IMR-90 (cell line): ENCODE measurements around the gene PARD3. TPM values are rescaled to one million over a fixed set of nuclear protein-coding genes. Genes with fewer than 3 reads are reported as not detected.

Source experiments
- ATAC-seq: fragments of 200-7000 bp; cut with Tn5 transposase; 2 replicates; pipeline ENCODE4 v1.9.1; 2020; ENCODE audit warnings: low read depth, mild to moderate bottlenecking, moderate library complexity
- BruUV-seq: library from RNA; stranded (reverse); fragments of 400-500 nt; replicated peaks from 2 replicates; lab custom pipeline; 2021; lab: Mats Ljungman, UMichigan
- CTCF ChIA-PET: fragments of 300-600 bp; formaldehyde crosslinking; extraction: SDS; loops from one replicate; lab custom pipeline; 2021; ENCODE audit warnings: antibody characterized with exemption; lab: Yijun Ruan, JAX
- POLR2A ChIA-PET: fragments of 300-600 bp; sonication (Branson Sonifier 250); formaldehyde crosslinking; loops from one replicate; lab custom pipeline; 2022; ENCODE audit warnings: antibody characterized with exemption; ENCODE audit not compliant: unreplicated experiment; lab: Charles Lee
- DNase-seq: peaks from one replicate; pipeline ENCODE4 v3.0.0; 2013
- H2AFZ ChIP-seq: replicated peaks from 2 replicates; pipeline ENCODE3; 2013; ENCODE audit warnings: low read length, mild to moderate bottlenecking; ENCODE audit not compliant: poor library complexity
- H2AK5ac ChIP-seq: 2 replicates; pipeline ENCODE4 v1.6.1; 2013; ENCODE audit warnings: low read depth, low read length, inconsistent platforms
- H2AK9ac ChIP-seq: replicated peaks from 2 replicates; pipeline ENCODE3; 2013; ENCODE audit warnings: mild to moderate bottlenecking, low read depth, low read length, moderate library complexity; ENCODE audit not compliant: poor library complexity
- H2BK120ac ChIP-seq: 2 replicates; pipeline ENCODE4 v1.6.1; 2013; ENCODE audit warnings: low read depth, low read length, inconsistent platforms
- H2BK15ac ChIP-seq: 3 replicates; pipeline ENCODE4 v1.6.1; 2013; ENCODE audit warnings: low read depth, low read length, inconsistent platforms
- H2BK20ac ChIP-seq: 2 replicates; pipeline ENCODE4 v1.6.1; 2013; ENCODE audit warnings: low read depth, mild to moderate bottlenecking, inconsistent platforms, low read length, moderate library complexity
- H2BK5ac ChIP-seq: 2 replicates; pipeline ENCODE4 v1.6.1; 2013; ENCODE audit warnings: mild to moderate bottlenecking, low read depth, low read length, inconsistent platforms; ENCODE audit not compliant: poor library complexity, severe bottlenecking
- H3K14ac ChIP-seq: replicated peaks from 2 replicates; pipeline ENCODE4 v1.6.1; 2013; ENCODE audit warnings: low read depth, low read length, inconsistent platforms
- H3K18ac ChIP-seq: 2 replicates; pipeline ENCODE4 v1.6.1; 2013; ENCODE audit warnings: low read depth, low read length, control low read depth
- H3K23ac ChIP-seq: 2 replicates; pipeline ENCODE4 v1.6.1; 2013; ENCODE audit warnings: low read depth, low read length, inconsistent platforms
- H3K27ac ChIP-seq: 2 replicates; pipeline ENCODE4 v1.5.1; 2013; ENCODE audit warnings: mild to moderate bottlenecking, control low read depth, low read length; ENCODE audit not compliant: insufficient read depth
- H3K27me3 ChIP-seq: 2 replicates; pipeline ENCODE4 v1.6.1; 2013; ENCODE audit warnings: low read length; ENCODE audit not compliant: control insufficient read depth, insufficient read depth
- H3K36me3 ChIP-seq: 2 replicates; pipeline ENCODE4 v1.6.1; 2013; ENCODE audit warnings: low read length, mixed read lengths; ENCODE audit not compliant: control insufficient read depth, insufficient read depth
- H3K4ac ChIP-seq: 2 replicates; pipeline ENCODE4 v1.6.1; 2013; ENCODE audit warnings: low read depth, low read length, inconsistent platforms
- H3K4me1 ChIP-seq: 2 replicates; pipeline ENCODE4 v1.6.1; 2013; ENCODE audit warnings: low read length, mixed read lengths; ENCODE audit not compliant: control insufficient read depth, insufficient read depth
- H3K4me2 ChIP-seq: 2 replicates; pipeline ENCODE4 v1.6.1; 2013; ENCODE audit warnings: low read depth, mild to moderate bottlenecking, control low read depth, low read length, moderate library complexity
- H3K4me3 ChIP-seq: 2 replicates; pipeline ENCODE4 v1.5.1; 2013; ENCODE audit warnings: low read depth, mild to moderate bottlenecking, control low read depth, low read length, moderate library complexity; ENCODE audit not compliant: insufficient read depth
- H3K56ac ChIP-seq: 2 replicates; pipeline ENCODE4 v1.6.1; 2013; ENCODE audit warnings: low read length, inconsistent platforms; ENCODE audit not compliant: insufficient read depth; ENCODE audit errors: extremely low read depth
- H3K79me1 ChIP-seq, 2 experiments: 2 replicates each; pipeline ENCODE4 v1.6.1; 2013; ENCODE audit warnings: low read length in 2 of 2, inconsistent platforms in 1 of 2, low read depth in 1 of 2
- H3K9ac ChIP-seq: 2 replicates; pipeline ENCODE4 v1.6.1; 2013; ENCODE audit warnings: low read depth, low read length, control low read depth
- H3K9me1 ChIP-seq: 2 replicates; pipeline ENCODE4 v1.6.1; 2013; ENCODE audit warnings: low read length, inconsistent platforms; ENCODE audit not compliant: insufficient read depth
- H3K9me3 ChIP-seq: 2 replicates; pipeline ENCODE4 v1.6.1; 2013; ENCODE audit warnings: low read length; ENCODE audit not compliant: control insufficient read depth, insufficient read depth
- H4K20me1 ChIP-seq: 2 replicates; pipeline ENCODE4 v1.6.1; 2013; ENCODE audit warnings: low read length, inconsistent platforms; ENCODE audit not compliant: insufficient read depth
- H4K5ac ChIP-seq: 2 replicates; pipeline ENCODE4 v1.6.1; 2013; ENCODE audit warnings: mild to moderate bottlenecking, low read depth, low read length, control low read depth
- H4K8ac ChIP-seq, 2 experiments: 2 replicates each; pipeline ENCODE4 v1.6.1; 2013; ENCODE audit warnings: low read depth in 2 of 2, low read length in 2 of 2, control low read depth in 1 of 2, inconsistent platforms in 1 of 2
- H4K91ac ChIP-seq: 2 replicates; pipeline ENCODE4 v1.6.1; 2013; ENCODE audit warnings: low read depth, low read length, inconsistent platforms; ENCODE audit not compliant: insufficient read depth
- CHD1 ChIP-seq: IDR thresholded peaks from 2 replicates; pipeline ENCODE4 v1.6.1; 2012; ENCODE audit warnings: low read depth, low read length, improper control_type of control experiment
- MAFK ChIP-seq: IDR thresholded peaks from 2 replicates; pipeline ENCODE4 v1.6.1; 2012; ENCODE audit warnings: low read depth, low read length, improper control_type of control experiment
- MAZ ChIP-seq: IDR thresholded peaks from 2 replicates; pipeline ENCODE4 v1.6.1; 2012; ENCODE audit warnings: low read depth, mild to moderate bottlenecking, low read length, improper control_type of control experiment, moderate library complexity, borderline replicate concordance
- NFE2L2 ChIP-seq: fragments of 150-350 bp; IDR thresholded peaks from 2 replicates; pipeline ENCODE4 v1.6.1; 2016; ENCODE audit warnings: low read depth, mild to moderate bottlenecking, low read length
- POLR2A ChIP-seq: IDR thresholded peaks from 2 replicates; pipeline ENCODE4 v1.6.1; 2012; ENCODE audit warnings: mild to moderate bottlenecking, low read depth, low read length
- RAD21 ChIP-seq: IDR thresholded peaks from 2 replicates; pipeline ENCODE4 v1.6.1; 2012; ENCODE audit warnings: low read length, improper control_type of control experiment
- RFX5 ChIP-seq: IDR thresholded peaks from 2 replicates; pipeline ENCODE4 v1.8.0; 2012; ENCODE audit warnings: low read depth, mild to moderate bottlenecking, low read length, moderate library complexity
- WGBS, 2 experiments: methylation state at CpG; one replicate each; pipeline versions ENCODE4 v1.1.5 to v1.1.7; 2013; ENCODE audit warnings: missing lambda C conversion rate in 2 of 2; ENCODE audit not compliant: insufficient read length in 1 of 2; ENCODE audit errors: extremely low coverage in 2 of 2; 5-methylcytosine and 5-hydroxymethylcytosine counted together
- dilution Hi-C: fragments of 300-500 bp; cut with HindIII; formaldehyde crosslinking; loops from one replicate; pipeline ENCODE4 v1.14.3; 2018; ENCODE audit warnings: low sequenced_read_pairs; ENCODE audit not compliant: unreplicated experiment
- in situ Hi-C: fragments of 300-500 bp; cut with MboI; formaldehyde crosslinking; loops from 3 replicates; pipeline ENCODE4 v1.14.3; 2019; ENCODE audit warnings: low sequenced_read_pairs, inconsistent platforms, mixed read lengths
- intact Hi-C: fragments of 100-400 bp; cut with micrococcal nuclease; formaldehyde crosslinking; loops from 2 replicates; pipeline ENCODE4 v1.10.0; 2022
- polyA plus RNA-seq, 3 experiments: library from polyadenylated mRNA; depleted of rRNA; stranded (reverse); fragments of >200 nt; gene quantifications; 2 replicates each; pipeline ENCODE4 v1.2.3, GENCODE V29; 2012; ENCODE audit warnings: low replicate concordance in 1 of 3
- total RNA-seq: library from RNA; depleted of rRNA; stranded (reverse); fragments of >200 nt; gene quantifications from 2 replicates; pipeline ENCODE4 v1.2.3, GENCODE V29; 2012
- TF ChIP-seq, protein P1 (sequence below): fragments of 150-350 bp; IDR thresholded peaks from 2 replicates; pipeline ENCODE4 v1.6.1; 2016; ENCODE audit warnings: low read depth, mild to moderate bottlenecking, low read length, moderate library complexity, borderline replicate concordance
- TF ChIP-seq, protein P2 (sequence below): fragments of 150-350 bp; IDR thresholded peaks from 2 replicates; pipeline ENCODE4 v1.6.1; 2017; ENCODE audit warnings: mild to moderate bottlenecking, antibody characterized with exemption, low read length, low read depth

The PARD3 gene
- total and polyA plus RNA-seq, 2 of the 4 experiments (the other 2 are of a cell fraction): 14.6 to 37.5 TPM

DNA sequence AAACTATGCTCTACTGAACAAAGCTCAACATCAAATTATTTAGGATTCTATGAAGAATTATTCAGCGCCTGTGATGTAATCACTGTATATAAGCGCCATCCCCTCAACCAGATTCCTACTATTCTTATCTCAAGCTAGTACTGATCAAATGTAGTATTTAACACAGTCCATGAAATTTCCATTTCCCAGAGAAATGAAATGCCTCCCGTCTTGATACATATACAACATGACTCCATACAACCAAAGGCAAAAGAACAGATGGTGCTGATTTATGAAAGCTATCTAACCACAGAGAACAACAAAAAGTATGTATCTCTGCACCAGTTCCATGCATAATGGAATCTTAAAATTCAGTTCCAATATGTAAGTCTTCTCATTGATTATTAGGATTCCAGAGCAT, 406.1 kb downstream of the PARD3 start:
- no peak overlapping the region for H2BK20ac ChIP-seq
- no peak overlapping the region for H2BK5ac ChIP-seq
- no peaks in the 10 kb centered on the region for H3K9me3 ChIP-seq
- no peak overlapping the region for H2AK9ac ChIP-seq
- no peaks in the 10 kb centered on the region for H3K27me3 ChIP-seq
- peaks cover 0 to 9% of the 10 kb centered on the region in 2 experiments; a peak in 2 of 4 replicates for H3K79me1 ChIP-seq
- no peaks in the 10 kb centered on the region for H3K36me3 ChIP-seq
- no peak overlapping the region for H2BK120ac ChIP-seq
- BruUV-seq: no TSS peak
- H3K9me1 ChIP-seq: peaks cover 7% of the 10 kb centered on the region
- no peak overlapping the region for H3K4me2 ChIP-seq
- H4K20me1 ChIP-seq: peaks cover 4% of the 10 kb centered on the region; the same call in 1 of the 2 replicates
- intact Hi-C loops (no loop called here), in situ Hi-C loops (no loop called here), dilution Hi-C loops (no loop called here)
- no peak overlapping the region for H2AFZ ChIP-seq
- no peak for ATAC-seq
- no peak for TF ChIP-seq NFE2L2
- TF ChIP-seq, protein P1, sequence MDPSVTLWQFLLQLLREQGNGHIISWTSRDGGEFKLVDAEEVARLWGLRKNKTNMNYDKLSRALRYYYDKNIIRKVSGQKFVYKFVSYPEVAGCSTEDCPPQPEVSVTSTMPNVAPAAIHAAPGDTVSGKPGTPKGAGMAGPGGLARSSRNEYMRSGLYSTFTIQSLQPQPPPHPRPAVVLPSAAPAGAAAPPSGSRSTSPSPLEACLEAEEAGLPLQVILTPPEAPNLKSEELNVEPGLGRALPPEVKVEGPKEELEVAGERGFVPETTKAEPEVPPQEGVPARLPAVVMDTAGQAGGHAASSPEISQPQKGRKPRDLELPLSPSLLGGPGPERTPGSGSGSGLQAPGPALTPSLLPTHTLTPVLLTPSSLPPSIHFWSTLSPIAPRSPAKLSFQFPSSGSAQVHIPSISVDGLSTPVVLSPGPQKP: no peak
- no peak for TF ChIP-seq RFX5
- TF ChIP-seq POLR2A: no peak
- no peak for TF ChIP-seq MAZ
- TF ChIP-seq MAFK: no peak
- TF ChIP-seq, protein P2, sequence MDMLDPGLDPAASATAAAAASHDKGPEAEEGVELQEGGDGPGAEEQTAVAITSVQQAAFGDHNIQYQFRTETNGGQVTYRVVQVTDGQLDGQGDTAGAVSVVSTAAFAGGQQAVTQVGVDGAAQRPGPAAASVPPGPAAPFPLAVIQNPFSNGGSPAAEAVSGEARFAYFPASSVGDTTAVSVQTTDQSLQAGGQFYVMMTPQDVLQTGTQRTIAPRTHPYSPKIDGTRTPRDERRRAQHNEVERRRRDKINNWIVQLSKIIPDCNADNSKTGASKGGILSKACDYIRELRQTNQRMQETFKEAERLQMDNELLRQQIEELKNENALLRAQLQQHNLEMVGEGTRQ: no peak
- no peak for TF ChIP-seq RAD21
- TF ChIP-seq CHD1: no peak
- no peak overlapping the region for H3K18ac ChIP-seq
- no peak overlapping the region for H3K27ac ChIP-seq
- no peak overlapping the region for H3K23ac ChIP-seq
- no peak overlapping the region for H3K9ac ChIP-seq
- CTCF ChIA-PET: no interaction called here
- no peak overlapping the region for H3K4me3 ChIP-seq
- no peak overlapping the region for H3K14ac ChIP-seq
- DNase-seq: no peak
- H2BK15ac ChIP-seq: no peak overlapping the region
- no CpG with 5 or more reads among the region's 3 CpGs for WGBS, 2 experiments
- H2AK5ac ChIP-seq: no peak overlapping the region
- no peak overlapping the region for H3K56ac ChIP-seq
- POLR2A ChIA-PET: no interaction called here
- H4K91ac ChIP-seq: no peak overlapping the region
- no peak overlapping the region for H3K4ac ChIP-seq
- H4K8ac ChIP-seq: no peak overlapping the region
- H3K4me1 ChIP-seq: peaks cover 6% of the 10 kb centered on the region
- H4K5ac ChIP-seq: no peak overlapping the region
